ENCODE results near the gene MTMR11.
"Not testable (repeated sequence)": the region's sequence is repeated elsewhere in the genome, so short reads cannot be mapped to it uniquely, and the experiment has no call there.

The MTMR11 gene

GRCh38 chr1:149945206-149945605, 8.5 kb upstream of the MTMR11 start:
- Histone ChIP-seq H3K27ac (ENCODE audit: low read length) (no peak overlapping the region), H4K20me1 (ENCODE audit: insufficient read depth, low read length) (no peaks in the 10 kb centered on the region), H3K27me3 (ENCODE audit: insufficient read depth, low read length, poor library complexity) (no peaks in the 10 kb centered on the region), H3K4me2 (ENCODE audit: insufficient read depth, low read length) (no peak overlapping the region), H3K9me3 (ENCODE audit: insufficient read depth, low read length, severe bottlenecking) (no peaks in the 10 kb centered on the region), H3K9ac (ENCODE audit: low read depth, low read length) (no peak overlapping the region), H2AFZ (ENCODE audit: low read depth, low read length) (no peak overlapping the region), H3K4me1 (ENCODE audit: insufficient read depth, low read length) (no peaks in the 10 kb centered on the region), H3K4me3 (ENCODE audit: low read depth in 1 of 2, low read length in 2 of 2) (no peak overlapping the region), H3K36me3 (ENCODE audit: insufficient read depth, low read length) (no peaks in the 10 kb centered on the region), H3K79me2 (ENCODE audit: insufficient read depth, low read length) (no peaks in the 10 kb centered on the region)
- no peak for ATAC-seq (ENCODE audit: insufficient read depth, low read depth)
- no peak for TF ChIP-seq EZH2 (IDR thresholded peaks at IDR 0.05; ENCODE audit: borderline replicate concordance, low read depth, low read length, severe bottlenecking)
- TF ChIP-seq CTCF (IDR thresholded peaks at IDR 0.05; ENCODE audit: borderline replicate concordance, extremely low read depth, low read length, poor library complexity, severe bottlenecking) = no peak
- DNase-seq = no peak

- Histone ChIP-seq H3K4me2 (ENCODE audit: insufficient read depth, low read length) (no peak overlapping the region), H3K36me3 (ENCODE audit: insufficient read depth, low read length) (no peaks in the 10 kb centered on the region), H3K27ac (ENCODE audit: low read length) (no peak overlapping the region), H3K79me2 (ENCODE audit: insufficient read depth, low read length) (no peaks in the 10 kb centered on the region), H4K20me1 (ENCODE audit: insufficient read depth, low read length) (no peaks in the 10 kb centered on the region), H3K4me3 (ENCODE audit: low read depth in 1 of 2, low read length in 2 of 2) (no peak overlapping the region), H3K27me3 (ENCODE audit: insufficient read depth, low read length, poor library complexity) (no peaks in the 10 kb centered on the region), H3K9ac (ENCODE audit: low read depth, low read length) (no peak overlapping the region), H2AFZ (ENCODE audit: low read depth, low read length) (peak overlapping the region; percentile 5; the same call in 1 of the 2 replicates), H3K4me1 (ENCODE audit: insufficient read depth, low read length) (peaks cover 6% of the 10 kb centered on the region), H3K9me3 (ENCODE audit: insufficient read depth, low read length, severe bottlenecking) (no peaks in the 10 kb centered on the region)
- DNase-seq (no peak), ATAC-seq (ENCODE audit: insufficient read depth, low read depth) (no peak)
- no peak for TF ChIP-seq CTCF (IDR thresholded peaks at IDR 0.05; ENCODE audit: borderline replicate concordance, extremely low read depth, low read length, poor library complexity, severe bottlenecking)
- no peak for TF ChIP-seq EZH2 (IDR thresholded peaks at IDR 0.05; ENCODE audit: borderline replicate concordance, low read depth, low read length, severe bottlenecking)
Observed at GRCh38 chr1:149942885-149943284, 6.2 kb upstream of the MTMR11 start.

- no peak overlapping the region for H2AFZ ChIP-seq (ENCODE audit: low read depth, low read length)
- no peak overlapping the region for H3K4me3 ChIP-seq (ENCODE audit: low read depth in 1 of 2, low read length in 2 of 2)
- no peaks in the 10 kb centered on the region for H3K9me3 ChIP-seq (ENCODE audit: insufficient read depth, low read length, severe bottlenecking)
- no peak overlapping the region for H3K4me2 ChIP-seq (ENCODE audit: insufficient read depth, low read length)
- H3K27me3 ChIP-seq (ENCODE audit: insufficient read depth, low read length, poor library complexity) = no peaks in the 10 kb centered on the region
- ATAC-seq (ENCODE audit: insufficient read depth, low read depth) = no peak
- H3K79me2 ChIP-seq (ENCODE audit: insufficient read depth, low read length) = no peaks in the 10 kb centered on the region
- TF ChIP-seq CTCF (IDR thresholded peaks at IDR 0.05; ENCODE audit: borderline replicate concordance, extremely low read depth, low read length, poor library complexity, severe bottlenecking) = peak; percentile 8
- no peak for TF ChIP-seq EZH2 (IDR thresholded peaks at IDR 0.05; ENCODE audit: borderline replicate concordance, low read depth, low read length, severe bottlenecking)
- H3K27ac ChIP-seq (ENCODE audit: low read length) = no peak overlapping the region
- no peaks in the 10 kb centered on the region for H3K36me3 ChIP-seq (ENCODE audit: insufficient read depth, low read length)
- no peak for DNase-seq
- H3K9ac ChIP-seq (ENCODE audit: low read depth, low read length) = no peak overlapping the region
- no peaks in the 10 kb centered on the region for H4K20me1 ChIP-seq (ENCODE audit: insufficient read depth, low read length)
- H3K4me1 ChIP-seq (ENCODE audit: insufficient read depth, low read length) = peaks cover 13% of the 10 kb centered on the region
Observed at GRCh38 chr1:149942207-149942606, 5.5 kb upstream of the MTMR11 start.

GRCh38 chr1:149940427-149940826, 3.7 kb upstream of the MTMR11 start:
- Histone ChIP-seq H3K27ac (ENCODE audit: low read length) (no peak overlapping the region), H3K79me2 (ENCODE audit: insufficient read depth, low read length) (no peaks in the 10 kb centered on the region), H3K4me1 (ENCODE audit: insufficient read depth, low read length) (peaks cover 13% of the 10 kb centered on the region), H3K9ac (ENCODE audit: low read depth, low read length) (no peak overlapping the region), H2AFZ (ENCODE audit: low read depth, low read length) (no peak overlapping the region), H3K4me3 (ENCODE audit: low read depth in 1 of 2, low read length in 2 of 2) (no peak overlapping the region), H3K9me3 (ENCODE audit: insufficient read depth, low read length, severe bottlenecking) (no peaks in the 10 kb centered on the region), H4K20me1 (ENCODE audit: insufficient read depth, low read length) (no peaks in the 10 kb centered on the region), H3K36me3 (ENCODE audit: insufficient read depth, low read length) (no peaks in the 10 kb centered on the region), H3K27me3 (ENCODE audit: insufficient read depth, low read length, poor library complexity) (no peaks in the 10 kb centered on the region), H3K4me2 (ENCODE audit: insufficient read depth, low read length) (no peak overlapping the region)
- ATAC-seq (ENCODE audit: insufficient read depth, low read depth) (no peak), DNase-seq (no peak)
- TF ChIP-seq EZH2 (IDR thresholded peaks at IDR 0.05; ENCODE audit: borderline replicate concordance, low read depth, low read length, severe bottlenecking) (no peak), CTCF (IDR thresholded peaks at IDR 0.05; ENCODE audit: borderline replicate concordance, extremely low read depth, low read length, poor library complexity, severe bottlenecking) (no peak)

- not testable (repeated sequence) for H2AFZ ChIP-seq (ENCODE audit: low read depth, low read length); H3K9ac ChIP-seq (ENCODE audit: low read depth, low read length); DNase-seq; H3K79me2 ChIP-seq (ENCODE audit: insufficient read depth, low read length); H3K27ac ChIP-seq (ENCODE audit: low read length); H3K9me3 ChIP-seq (ENCODE audit: insufficient read depth, low read length, severe bottlenecking); H3K4me3 ChIP-seq (ENCODE audit: low read depth in 1 of 2, low read length in 2 of 2); H3K36me3 ChIP-seq (ENCODE audit: insufficient read depth, low read length); H3K27me3 ChIP-seq (ENCODE audit: insufficient read depth, low read length, poor library complexity); ATAC-seq (ENCODE audit: insufficient read depth, low read depth); H3K4me2 ChIP-seq (ENCODE audit: insufficient read depth, low read length); H4K20me1 ChIP-seq (ENCODE audit: insufficient read depth, low read length)
- H3K4me1 ChIP-seq (ENCODE audit: insufficient read depth, low read length) = peaks cover 13% of the 10 kb centered on the region
Observed at GRCh38 chr1:149938668-149939003, 2.0 kb upstream of the MTMR11 start.

Data from DND-41 (cell line).